Naive B cell (primary cell): Measurements from ENCODE around the gene GALNT1. TPM values are rescaled to one million over a fixed set of nuclear protein-coding genes. Genes with fewer than 3 reads are reported as not detected.

ENCODE experiments used
- ATAC-seq, 2 donors: fragments of 150-1000 bp; cut with Tn5 transposase; 2 replicates each; pipeline ENCODE4 v1.10.0; 2021; ENCODE audit warnings: low read depth in 2 of 2, mild to moderate bottlenecking in 2 of 2, moderate library complexity in 2 of 2
- DNase-seq: peaks from one replicate; pipeline ENCODE4 v3.0.0; 2022
- H3K27ac Mint-ChIP-seq, 6 donors: one replicate each; pipeline ENCODE4 v1.8.0; 2020 to 2022; ENCODE audit warnings: mild to moderate bottlenecking in 6 of 6, mixed read lengths in 6 of 6, moderate library complexity in 5 of 6, inconsistent platforms in 2 of 6
- H3K27me3 Mint-ChIP-seq, 3 donors: one replicate each; pipeline ENCODE4 v1.8.0; 2021 to 2022; ENCODE audit warnings: mixed read lengths in 3 of 3, mild to moderate bottlenecking in 1 of 3
- H3K36me3 Mint-ChIP-seq, 2 donors: one replicate each; pipeline ENCODE4 v1.8.0; 2020 to 2022; ENCODE audit warnings: mixed read lengths in 2 of 2, inconsistent platforms in 1 of 2, mild to moderate bottlenecking in 1 of 2
- H3K4me1 Mint-ChIP-seq, 3 donors: one replicate each; pipeline ENCODE4 v1.8.0; 2020 to 2022; ENCODE audit warnings: mixed read lengths in 3 of 3, inconsistent platforms in 1 of 3, mild to moderate bottlenecking in 1 of 3, moderate library complexity in 1 of 3
- H3K4me3 Mint-ChIP-seq, 8 donors: one replicate each; pipeline ENCODE4 v1.8.0; 2020 to 2022; ENCODE audit warnings: mild to moderate bottlenecking in 8 of 8, mixed read lengths in 8 of 8, moderate library complexity in 8 of 8, inconsistent platforms in 2 of 8
- H3K9me3 Mint-ChIP-seq, 7 donors: one replicate each; pipeline ENCODE4 v1.8.0; 2020 to 2022; ENCODE audit warnings: mixed read lengths in 7 of 7, mild to moderate bottlenecking in 5 of 7, inconsistent platforms in 2 of 7, moderate library complexity in 1 of 7
- polyA plus RNA-seq, 6 donors: library from polyadenylated mRNA; unstranded; fragments of 300-500 nt; fragmentation: Illumina TruSeq; gene quantifications; one replicate each; pipeline ENCODE4 v1.2.3, GENCODE V29; 2021; ENCODE audit warnings: low read depth in 6 of 6

GALNT1 gene
- polyA plus RNA-seq, 6 donors from 2014 or later: 34.3 to 72.5 (median 42.7) TPM

GRCh38 chr18:35634323-35634722 is 52.8 kb downstream of the GALNT1 start:
- DNase-seq: no peak
- no peaks in the 10 kb centered on the region for H3K27me3 Mint-ChIP-seq

GRCh38 chr18:35635170-35635569 is 53.6 kb downstream of the GALNT1 start:
- no peak overlapping the region for H3K27ac Mint-ChIP-seq
- no peaks in the 10 kb centered on the region for H3K27me3 Mint-ChIP-seq
- DNase-seq (no peak), ATAC-seq (no peak)
- peaks cover 3 to 14% (median 8%) of the 10 kb centered on the region in 3 donors for H3K4me1 Mint-ChIP-seq
- H3K36me3 Mint-ChIP-seq: peaks cover 10 to 18% of the 10 kb centered on the region in 2 donors
- no peak overlapping the region for H3K4me3 Mint-ChIP-seq
- peaks cover 0 to 6% (median 3%) of the 10 kb centered on the region in 7 donors for H3K9me3 Mint-ChIP-seq

More at GRCh38 chr18:35634323-35634722, 52.8 kb downstream of the GALNT1 start:
- H3K36me3 Mint-ChIP-seq: peaks cover 10 to 18% of the 10 kb centered on the region in 2 donors
- peaks cover 3 to 14% (median 9%) of the 10 kb centered on the region in 3 donors for H3K4me1 Mint-ChIP-seq
- H3K4me3 Mint-ChIP-seq: no peak overlapping the region
- no peak for ATAC-seq
- H3K9me3 Mint-ChIP-seq: peaks cover 0 to 8% (median 3%) of the 10 kb centered on the region in 7 donors
- peak overlapping the region in 1 of 6 donors; percentile 24 for H3K27ac Mint-ChIP-seq

DNA sequence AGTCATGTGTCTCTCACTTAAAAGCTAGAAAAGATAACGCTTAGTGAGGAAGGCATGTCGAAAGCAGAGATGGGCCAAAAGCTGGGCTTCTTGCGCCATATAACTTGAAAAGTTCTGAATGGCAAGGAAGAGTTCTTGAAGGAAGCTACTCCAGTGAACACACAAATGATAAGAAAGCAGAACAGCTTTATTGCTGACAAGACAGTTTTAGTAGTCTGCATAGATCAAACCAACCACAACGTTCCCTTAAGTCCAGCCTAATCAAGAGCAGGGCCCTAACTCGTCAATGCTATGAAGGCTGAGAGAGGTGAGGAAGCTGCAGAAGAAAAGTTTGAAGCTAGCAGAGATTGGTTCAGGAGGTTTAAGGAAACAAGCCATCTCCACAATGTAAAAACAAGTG is 55.7 kb downstream of the GALNT1 start:
- H3K27me3 Mint-ChIP-seq: no peaks in the 10 kb centered on the region
- H3K27ac Mint-ChIP-seq: peak overlapping the region in 1 of 6 donors; percentile 24
- no peak overlapping the region for H3K4me3 Mint-ChIP-seq
- ATAC-seq (no peak), DNase-seq (no peak)
- H3K9me3 Mint-ChIP-seq: peaks cover 3 to 13% (median 6%) of the 10 kb centered on the region in 7 donors
- peaks cover 9 to 24% (median 13%) of the 10 kb centered on the region in 3 donors for H3K4me1 Mint-ChIP-seq
- peaks cover 10 to 18% of the 10 kb centered on the region in 2 donors for H3K36me3 Mint-ChIP-seq

DNA sequence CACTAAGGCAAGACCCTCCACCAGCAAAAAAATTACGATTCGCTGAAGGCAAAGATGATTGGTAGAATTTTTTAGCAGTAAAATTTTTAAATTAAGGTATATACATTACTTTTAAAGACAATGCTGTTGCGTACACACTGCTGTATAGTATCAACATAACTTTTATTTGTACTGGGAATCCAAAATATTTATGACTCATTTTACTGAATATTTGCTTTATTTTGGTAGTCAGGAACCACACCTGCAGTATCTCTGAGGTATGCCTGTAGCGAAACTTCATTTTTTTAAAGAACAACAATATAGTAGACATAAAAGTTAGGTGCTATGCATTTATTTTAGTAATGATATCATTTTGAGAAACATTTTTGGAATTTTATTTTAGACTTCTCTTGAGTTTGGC is 57.8 kb downstream of the GALNT1 start:
- no peak overlapping the region for H3K4me3 Mint-ChIP-seq
- H3K4me1 Mint-ChIP-seq: peaks cover 9 to 20% (median 18%) of the 10 kb centered on the region in 3 donors
- no peak overlapping the region for H3K27ac Mint-ChIP-seq
- no peaks in the 10 kb centered on the region for H3K27me3 Mint-ChIP-seq
- DNase-seq: no peak
- peaks cover 10 to 17% of the 10 kb centered on the region in 2 donors for H3K36me3 Mint-ChIP-seq
- H3K9me3 Mint-ChIP-seq: peaks cover 3 to 13% (median 6%) of the 10 kb centered on the region in 7 donors
- ATAC-seq: no peak

DNA sequence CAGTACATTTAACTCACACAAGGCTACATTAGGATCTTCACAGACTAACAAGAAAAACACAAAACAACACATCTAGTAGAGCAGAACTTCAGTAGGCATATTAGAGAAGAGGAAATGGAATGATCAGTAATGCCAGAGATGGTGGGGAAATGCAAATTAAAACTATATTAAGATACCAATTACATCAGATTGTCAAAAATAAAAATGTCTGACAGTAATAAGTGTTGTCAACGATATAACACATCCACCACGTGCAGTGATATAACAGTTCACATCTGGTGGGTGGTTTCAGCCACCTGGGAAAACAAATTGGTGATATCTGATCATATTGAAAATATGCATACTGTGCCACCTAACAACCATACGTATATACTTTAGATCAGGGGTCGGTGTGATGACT is 59.9 kb downstream of the GALNT1 start:
- Mint-ChIP-seq H3K27me3 (no peaks in the 10 kb centered on the region), H3K27ac (peak overlapping the region in 1 of 6 donors; percentile 9), H3K4me1 (peaks cover 14 to 26% (median 18%) of the 10 kb centered on the region in 3 donors), H3K4me3 (peak overlapping the region in 2 of 8 donors; percentile 7 to 34), H3K9me3 (peaks cover 6 to 18% (median 7%) of the 10 kb centered on the region in 7 donors), H3K36me3 (peaks cover 9 to 17% of the 10 kb centered on the region in 2 donors)
- peak; percentile 25 to 32 for ATAC-seq
- DNase-seq: no peak

DNA sequence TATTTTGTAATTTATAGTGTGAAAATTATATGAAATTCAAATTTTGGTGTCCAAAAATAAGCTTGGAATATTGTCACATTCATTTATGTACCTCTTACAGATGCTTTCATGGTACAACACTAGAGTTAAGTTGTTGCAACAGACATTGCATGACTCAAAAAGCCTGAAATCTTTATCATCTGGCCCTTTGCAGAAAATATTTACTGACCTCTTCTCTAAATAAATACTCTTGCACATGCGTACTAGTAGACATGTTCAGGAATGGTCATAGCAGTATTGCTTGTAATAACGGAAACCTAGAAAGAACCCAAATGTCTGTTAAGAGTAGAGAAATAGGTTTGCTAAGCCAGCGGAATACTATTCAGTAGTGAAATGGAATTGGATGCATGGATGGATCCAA is 60.4 kb downstream of the GALNT1 start:
- ATAC-seq: no peak
- DNase-seq: no peak
- H3K27ac Mint-ChIP-seq: peak overlapping the region in 1 of 6 donors; percentile 56
- H3K4me3 Mint-ChIP-seq: no peak overlapping the region
- H3K4me1 Mint-ChIP-seq: peaks cover 18 to 23% (median 21%) of the 10 kb centered on the region in 3 donors
- no peaks in the 10 kb centered on the region for H3K27me3 Mint-ChIP-seq
- peaks cover 6 to 14% of the 10 kb centered on the region in 2 donors for H3K36me3 Mint-ChIP-seq
- H3K9me3 Mint-ChIP-seq: peaks cover 5 to 18% (median 6%) of the 10 kb centered on the region in 7 donors

- H3K36me3 Mint-ChIP-seq: peaks cover 0 to 7% of the 10 kb centered on the region in 2 donors
- H3K4me3 Mint-ChIP-seq: no peak overlapping the region
- H3K9me3 Mint-ChIP-seq: peaks cover 4 to 13% (median 9%) of the 10 kb centered on the region in 7 donors
- no peak for DNase-seq
- no peak for ATAC-seq
- peaks cover 20 to 26% (median 21%) of the 10 kb centered on the region in 3 donors for H3K4me1 Mint-ChIP-seq
- H3K27ac Mint-ChIP-seq: peak overlapping the region in 1 of 6 donors; percentile 52
- H3K27me3 Mint-ChIP-seq: no peaks in the 10 kb centered on the region
These were observed 61.3 kb downstream of the GALNT1 start for GRCh38 chr18:35642802-35643201.

DNA sequence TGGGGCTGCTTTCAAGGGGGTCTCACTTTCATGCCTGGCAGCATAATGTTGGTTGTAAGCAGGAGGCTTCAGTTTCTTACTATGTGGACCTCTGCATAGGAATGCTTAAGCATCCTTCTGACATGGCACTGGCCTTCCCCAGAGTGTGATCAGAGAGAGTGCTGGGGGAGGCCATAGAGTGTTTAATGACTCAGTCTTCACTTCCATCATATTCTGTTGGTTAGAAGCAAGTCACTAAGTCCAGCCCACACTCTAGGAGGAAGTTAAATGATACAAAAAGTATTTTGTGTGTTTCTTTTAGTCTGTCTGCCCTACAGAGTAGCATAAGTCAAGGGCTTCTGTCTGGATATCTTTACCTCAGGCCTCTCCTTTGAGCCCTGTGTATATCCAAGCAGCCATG is 64.9 kb downstream of the GALNT1 start:
- DNase-seq (no peak), ATAC-seq (no peak)
- Mint-ChIP-seq H3K36me3 (peaks cover 0 to 7% of the 10 kb centered on the region in 2 donors), H3K27me3 (no peaks in the 10 kb centered on the region), H3K27ac (peak overlapping the region in 1 of 6 donors; percentile 61), H3K4me1 (peaks cover 15 to 21% (median 20%) of the 10 kb centered on the region in 3 donors), H3K4me3 (no peak overlapping the region), H3K9me3 (peaks cover 2 to 8% (median 7%) of the 10 kb centered on the region in 7 donors)

- ATAC-seq (no peak), DNase-seq (no peak)
- Mint-ChIP-seq H3K4me1 (peaks cover 13 to 30% (median 23%) of the 10 kb centered on the region in 3 donors), H3K36me3 (no peaks in the 10 kb centered on the region), H3K9me3 (peaks cover 0 to 7% (median 0%) of the 10 kb centered on the region in 7 donors), H3K27ac (peak overlapping the region in 3 of 6 donors; percentile 44 to 67 (median 51)), H3K27me3 (no peaks in the 10 kb centered on the region), H3K4me3 (peak overlapping the region in 1 of 8 donors; percentile 17)
These were observed 72.0 kb downstream of the GALNT1 start for GRCh38 chr18:35653392-35654135.

DNA sequence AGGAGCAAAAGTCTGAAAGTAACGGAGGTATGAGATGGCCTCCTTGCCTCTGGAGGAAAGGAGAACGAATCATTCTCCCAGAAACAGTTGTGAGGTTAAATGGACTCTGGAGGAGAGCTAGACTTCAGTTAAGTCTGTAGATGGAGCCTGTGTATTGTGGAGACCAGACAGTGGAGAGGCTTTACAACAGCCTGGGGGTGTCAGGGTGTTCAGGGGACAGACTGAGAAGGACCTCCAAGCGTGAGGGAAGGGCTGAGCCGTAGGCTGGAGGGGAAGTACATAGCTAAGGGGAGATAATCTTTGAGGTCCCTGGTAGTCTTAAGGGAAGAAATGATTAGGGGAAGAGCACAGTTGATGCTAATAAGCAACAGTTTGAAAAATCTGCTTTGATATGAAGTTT is 76.6 kb downstream of the GALNT1 start:
- H3K4me3 Mint-ChIP-seq: no peak overlapping the region
- H3K9me3 Mint-ChIP-seq: no peaks in the 10 kb centered on the region
- no peak for ATAC-seq
- no peak overlapping the region for H3K27ac Mint-ChIP-seq
- H3K4me1 Mint-ChIP-seq: peaks cover 17 to 37% (median 26%) of the 10 kb centered on the region in 3 donors
- no peak for DNase-seq
- H3K27me3 Mint-ChIP-seq: no peaks in the 10 kb centered on the region
- H3K36me3 Mint-ChIP-seq: peaks cover 0 to 6% of the 10 kb centered on the region in 2 donors

DNA sequence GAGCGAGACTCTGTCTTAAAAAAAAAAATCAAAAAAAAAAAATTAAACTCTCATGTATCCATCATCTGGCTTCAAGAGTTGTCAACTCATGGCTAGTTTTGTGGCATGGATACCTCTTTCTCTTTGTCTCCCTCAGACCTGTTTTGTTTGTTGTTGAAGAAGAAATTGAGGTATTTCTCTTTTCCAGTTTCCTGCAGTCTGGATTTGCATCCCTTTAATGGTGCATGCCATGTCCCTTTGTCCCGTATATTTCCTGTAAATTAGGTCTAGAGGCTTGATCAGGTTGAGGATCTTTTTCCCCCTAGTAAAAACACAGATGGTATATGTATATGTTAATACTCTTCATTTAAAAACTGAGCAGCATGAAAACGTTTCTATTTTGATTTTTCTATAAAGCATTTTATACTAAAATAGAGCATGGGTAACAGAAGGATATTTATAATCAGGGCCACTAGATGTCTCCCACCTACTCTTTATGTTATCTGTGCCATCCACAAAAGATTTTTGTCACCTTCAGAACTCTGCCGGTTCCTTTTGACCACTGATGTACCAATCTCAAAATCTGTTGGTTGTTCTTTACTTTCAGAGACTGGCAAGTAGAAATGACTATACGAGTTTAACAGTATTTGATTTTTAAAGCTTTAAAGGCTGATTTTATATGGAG is 80.1 kb downstream of the GALNT1 start:
- Mint-ChIP-seq H3K27ac (peak overlapping the region in 4 of 6 donors; percentile 2 to 60 (median 44)), H3K4me3 (peak overlapping the region in 2 of 8 donors; percentile 6 to 30), H3K36me3 (peaks cover 24 to 25% of the 10 kb centered on the region in 2 donors), H3K9me3 (no peaks in the 10 kb centered on the region), H3K27me3 (no peaks in the 10 kb centered on the region), H3K4me1 (peaks cover 13 to 26% (median 20%) of the 10 kb centered on the region in 3 donors)
- DNase-seq (no peak), ATAC-seq (no peak)

GRCh38 chr18:35662293-35663062 is 80.9 kb downstream of the GALNT1 start:
- peak; percentile 60 to 61 for ATAC-seq
- Mint-ChIP-seq H3K36me3 (peaks cover 31 to 34% of the 10 kb centered on the region in 2 donors), H3K27ac (peak overlapping the region in 3 of 6 donors; percentile 33 to 60 (median 34)), H3K9me3 (peaks cover 0 to 3% (median 0%) of the 10 kb centered on the region in 7 donors), H3K4me1 (peaks cover 13 to 26% (median 20%) of the 10 kb centered on the region in 3 donors), H3K27me3 (no peaks in the 10 kb centered on the region), H3K4me3 (no peak overlapping the region)
- peak; percentile 5 for DNase-seq
